ENCODE data around the gene PALLD.
"Not testable (repeated sequence)": the region's sequence is repeated elsewhere in the genome, so short reads cannot be mapped to it uniquely, and the experiment has no call there.

Gene PALLD

DNA sequence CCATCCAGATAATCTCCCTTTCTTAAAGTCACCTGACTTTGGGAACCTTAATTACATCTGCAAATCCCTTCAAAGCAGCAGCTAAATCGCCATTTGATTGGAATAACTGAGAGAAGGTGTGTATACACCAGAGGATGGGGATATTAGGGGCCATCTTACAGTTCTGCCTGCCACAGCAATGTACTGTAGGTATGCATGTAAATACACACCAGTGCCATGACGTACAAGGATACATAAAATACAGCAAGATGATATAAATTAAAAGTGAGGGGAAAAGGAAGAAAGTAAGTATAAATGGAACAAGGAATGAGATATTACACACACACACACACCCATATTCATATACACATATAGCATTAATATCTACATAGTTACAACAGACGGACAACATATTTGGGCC, 432.0 kb downstream of the PALLD start:
- no peak for DNase-seq

DNA sequence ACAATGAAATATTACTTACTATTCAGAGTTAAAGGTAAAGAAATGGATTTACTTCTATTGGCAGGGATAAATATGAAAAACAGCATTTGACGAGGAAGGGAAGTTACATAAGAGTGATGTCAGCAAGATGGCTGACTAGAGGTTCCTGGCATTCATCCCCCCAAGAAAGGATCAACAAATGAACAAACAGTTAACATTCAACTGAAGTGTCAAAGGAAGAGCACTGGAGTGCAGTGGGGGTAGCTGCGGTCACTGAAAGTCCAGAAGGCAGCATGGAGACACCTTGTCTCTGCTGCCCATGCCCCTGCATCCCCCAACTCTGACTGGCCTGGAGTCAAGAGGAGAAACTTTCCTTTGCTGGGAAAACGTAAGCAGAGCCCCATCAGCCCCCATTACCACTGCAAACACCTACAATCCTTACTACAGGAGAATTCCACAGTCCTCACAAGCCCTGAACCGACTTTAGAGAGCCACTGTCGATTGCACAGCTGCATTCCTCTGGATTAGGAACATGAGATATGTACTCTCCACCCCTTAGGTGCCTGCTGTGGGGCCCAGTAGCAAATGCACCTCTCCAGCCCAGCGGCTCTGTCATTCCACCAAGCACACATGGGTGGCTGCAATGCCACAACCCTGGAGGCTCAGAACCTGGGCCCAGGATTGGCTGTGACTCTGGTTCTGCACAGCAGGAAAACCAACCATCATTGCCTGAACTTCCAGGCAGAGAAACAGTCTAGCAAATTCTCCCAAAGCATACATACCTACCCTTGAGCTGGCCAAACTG, 433.8 kb downstream of the PALLD start:
- no peak for DNase-seq

DNA sequence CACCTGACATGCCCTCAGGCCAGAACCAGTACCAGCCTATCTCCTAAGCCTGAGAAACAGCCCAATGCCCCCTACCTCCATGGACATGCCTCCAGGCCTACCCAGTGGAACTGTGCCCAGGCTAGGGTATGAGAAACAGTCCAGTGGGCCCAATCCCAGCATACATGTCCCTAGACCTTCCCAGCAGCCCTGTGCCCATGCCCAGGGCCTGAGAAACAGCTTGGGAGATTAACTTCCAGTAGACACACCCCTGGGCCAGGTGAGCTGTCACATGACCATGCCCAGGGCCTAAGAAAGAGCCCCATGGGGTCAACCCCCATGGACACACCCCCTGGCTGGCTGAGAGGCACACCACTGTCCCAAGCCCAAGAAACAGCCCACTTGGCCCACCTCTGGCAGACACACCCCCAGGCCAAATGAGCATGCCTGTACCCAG, 434.4 kb downstream of the PALLD start:
- DNase-seq = no peak

DNA sequence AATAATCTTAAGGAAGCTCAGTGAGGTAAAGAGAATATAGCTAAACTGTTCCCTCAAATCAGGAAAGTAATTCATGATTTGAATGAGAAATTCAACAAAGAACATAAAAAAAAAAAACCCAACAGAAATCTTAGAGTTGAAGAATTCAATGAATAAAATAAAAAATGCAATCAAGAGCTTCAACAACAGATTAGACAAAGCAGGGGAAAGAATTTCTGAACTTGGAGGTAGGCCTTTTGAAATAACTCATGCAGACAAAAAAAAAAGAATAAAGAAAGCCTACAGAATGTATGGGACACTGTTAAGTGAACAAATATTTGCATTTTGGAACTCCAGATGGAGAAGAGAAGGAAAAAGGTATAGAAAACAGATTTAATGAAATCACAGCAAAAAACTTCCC, 435.3 kb downstream of the PALLD start:
- no peak for DNase-seq

DNA sequence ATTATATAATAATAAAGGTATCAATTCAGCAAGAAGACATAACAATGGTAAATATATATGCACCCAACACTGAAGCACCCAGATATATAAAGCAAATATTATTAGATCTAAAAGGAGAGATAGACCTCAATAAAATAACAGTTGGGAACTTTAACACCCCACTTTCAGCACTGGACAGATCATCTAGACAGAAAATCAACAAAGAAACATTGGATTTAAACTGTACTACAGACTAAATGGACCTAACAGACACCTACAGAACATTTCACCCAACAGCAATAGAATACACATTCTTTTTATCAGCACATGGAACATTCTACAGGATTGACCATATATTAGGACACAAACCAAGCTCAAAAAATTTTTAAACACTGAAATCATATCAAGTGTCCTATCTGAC, 436.6 kb downstream of the PALLD start:
- no peak for DNase-seq

DNA sequence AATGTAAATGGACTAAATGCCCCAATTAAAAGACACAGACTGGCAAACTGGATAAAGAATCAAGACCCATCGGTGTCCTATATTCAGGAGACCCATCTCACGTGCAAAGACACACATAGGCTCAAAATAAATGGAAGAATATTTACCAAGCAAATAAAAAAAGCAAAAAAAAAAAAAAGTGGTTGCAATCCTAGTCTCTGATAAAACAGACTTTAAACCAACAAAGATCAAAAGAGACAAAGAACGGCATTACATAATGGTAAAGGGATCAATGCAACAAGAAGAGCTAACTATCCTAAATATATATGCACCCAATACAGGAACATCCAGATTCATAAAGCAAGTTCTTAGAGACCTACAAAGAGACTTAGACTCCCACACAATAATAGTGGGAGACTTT, 440.6 kb downstream of the PALLD start:
- DNase-seq = not testable (repeated sequence)

DNA sequence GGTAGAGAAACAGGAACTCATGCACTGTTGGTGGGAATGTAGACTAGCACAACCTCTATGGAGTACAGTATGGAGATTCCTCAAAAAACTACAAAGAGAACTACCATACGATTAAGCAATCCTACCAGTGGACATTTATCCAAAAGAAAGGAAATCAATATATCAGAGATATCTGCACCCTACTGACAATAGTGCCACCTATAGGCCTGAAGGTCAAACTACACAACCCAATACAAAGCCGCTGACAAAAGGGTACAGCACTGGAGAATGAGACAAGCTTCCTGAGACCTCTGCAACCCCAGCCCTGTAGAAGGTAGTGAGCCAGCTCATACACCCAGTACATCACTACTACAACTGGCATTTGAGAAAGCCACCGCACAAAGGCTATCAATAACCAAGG, 446.1 kb downstream of the PALLD start:
- no peak for DNase-seq

DNA sequence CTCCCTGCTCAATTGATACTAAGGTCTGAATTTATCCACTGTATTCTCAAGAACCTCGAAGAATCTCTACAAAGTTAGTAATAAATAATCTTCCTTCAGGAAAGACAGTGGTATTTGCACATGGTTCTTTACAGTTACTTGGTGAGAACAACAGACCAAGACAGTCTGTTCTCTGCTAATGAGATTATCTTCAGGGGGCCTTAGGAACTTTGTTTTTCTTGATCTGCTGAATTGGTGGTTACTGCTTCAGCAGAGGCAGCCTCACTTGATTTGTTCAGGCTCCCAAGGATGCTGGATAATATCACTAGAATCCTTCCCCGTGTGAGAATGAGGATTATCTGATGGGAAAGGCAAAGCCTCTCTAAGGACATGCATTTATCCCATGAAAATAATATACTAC, 448.4 kb downstream of the PALLD start:
- DNase-seq = no peak

DNA sequence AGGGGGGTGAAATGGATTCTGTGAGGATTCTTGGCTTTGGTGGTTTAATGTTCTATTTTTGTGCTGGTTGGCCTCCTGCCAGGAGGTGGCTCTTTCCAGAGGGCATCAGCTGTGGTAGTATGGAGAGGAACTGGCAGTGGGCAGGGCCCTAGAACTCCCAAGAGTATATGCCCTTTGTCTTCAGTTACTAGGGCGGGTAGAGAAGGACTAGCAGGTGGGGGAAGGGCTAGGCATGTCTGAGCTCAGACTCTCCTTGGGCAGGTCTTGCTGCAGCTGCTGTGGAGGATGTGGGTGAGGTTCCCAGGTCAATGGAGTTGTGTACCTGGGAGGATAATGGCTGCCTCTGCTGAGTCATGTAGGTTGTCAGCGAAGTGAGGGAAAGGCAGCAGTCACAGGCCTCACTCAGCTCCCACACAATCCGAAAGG, 456.0 kb downstream of the PALLD start:
- DNase-seq = peak; percentile 49

DNA sequence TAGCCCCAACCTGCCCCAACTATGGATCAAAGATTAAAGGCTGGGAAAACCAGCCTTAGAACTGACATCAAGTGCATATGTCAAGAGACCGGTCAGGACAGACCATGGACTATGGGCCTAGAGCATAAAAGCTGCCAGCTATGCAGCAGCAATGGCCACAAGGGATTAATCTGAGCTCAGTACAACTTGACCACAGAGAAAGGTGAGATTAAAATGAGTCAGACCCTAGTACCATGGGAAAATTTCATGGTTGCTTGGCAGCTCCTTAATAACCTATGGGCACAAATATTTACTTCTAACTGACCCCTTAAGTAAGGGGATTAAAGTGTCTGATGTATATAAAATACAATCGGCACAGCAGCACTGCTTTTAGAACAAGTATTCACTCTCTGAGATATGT, 458.8 kb downstream of the PALLD start:
- DNase-seq = no peak

DNA sequence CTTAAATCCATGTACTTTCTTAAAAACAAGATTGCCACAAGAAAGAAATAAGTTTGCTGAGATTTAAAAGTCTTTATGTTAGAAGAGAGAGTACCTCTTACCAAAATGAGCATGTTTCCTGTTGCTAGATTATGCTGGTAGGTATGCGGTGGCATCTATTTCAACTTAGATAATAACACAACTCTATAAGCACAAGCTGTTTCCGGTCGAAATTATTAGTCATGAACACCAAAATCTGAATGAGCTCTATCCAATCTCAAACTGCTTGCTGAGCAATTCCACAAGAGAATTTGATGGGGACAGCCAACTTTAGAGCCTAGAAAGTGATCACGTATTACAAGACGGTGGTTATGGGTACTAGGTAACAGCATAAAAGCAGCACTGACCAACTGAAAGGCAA, 463.9 kb downstream of the PALLD start:
- DNase-seq = no peak

DNA sequence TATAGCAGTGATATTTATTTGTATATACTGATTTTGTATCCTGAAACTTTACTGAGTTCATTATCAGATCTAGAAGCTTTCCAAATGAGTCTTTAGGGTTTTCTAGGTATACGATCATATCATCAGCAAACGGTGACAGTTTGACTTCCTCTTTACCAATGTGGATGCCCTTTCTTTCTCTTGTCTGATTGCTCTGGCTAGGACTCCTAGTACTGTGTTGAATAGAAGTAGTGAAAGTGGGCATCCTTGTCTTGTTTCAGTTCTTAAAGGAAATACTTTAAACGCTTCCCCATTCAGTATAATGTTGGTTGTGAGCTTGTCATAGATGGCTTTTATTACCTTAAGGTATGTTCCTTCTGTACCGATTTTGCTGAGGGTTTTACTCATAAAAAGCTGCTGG, 475.7 kb downstream of the PALLD start:
- no peak for DNase-seq
